IMR-90 (cell line): ENCODE measurements around the gene PRSS53.

Source experiments
- BHLHE40 ChIP-seq: fragments of 150-350 bp; IDR thresholded peaks from 2 replicates; pipeline ENCODE4 v1.6.1; 2016; ENCODE audit warnings: mild to moderate bottlenecking, low read depth, low read length
- USF2 ChIP-seq: fragments of 150-350 bp; IDR thresholded peaks from 2 replicates; pipeline ENCODE4 v1.6.1; 2017; ENCODE audit warnings: mild to moderate bottlenecking, antibody characterized with exemption, low read length, low read depth

DNA sequence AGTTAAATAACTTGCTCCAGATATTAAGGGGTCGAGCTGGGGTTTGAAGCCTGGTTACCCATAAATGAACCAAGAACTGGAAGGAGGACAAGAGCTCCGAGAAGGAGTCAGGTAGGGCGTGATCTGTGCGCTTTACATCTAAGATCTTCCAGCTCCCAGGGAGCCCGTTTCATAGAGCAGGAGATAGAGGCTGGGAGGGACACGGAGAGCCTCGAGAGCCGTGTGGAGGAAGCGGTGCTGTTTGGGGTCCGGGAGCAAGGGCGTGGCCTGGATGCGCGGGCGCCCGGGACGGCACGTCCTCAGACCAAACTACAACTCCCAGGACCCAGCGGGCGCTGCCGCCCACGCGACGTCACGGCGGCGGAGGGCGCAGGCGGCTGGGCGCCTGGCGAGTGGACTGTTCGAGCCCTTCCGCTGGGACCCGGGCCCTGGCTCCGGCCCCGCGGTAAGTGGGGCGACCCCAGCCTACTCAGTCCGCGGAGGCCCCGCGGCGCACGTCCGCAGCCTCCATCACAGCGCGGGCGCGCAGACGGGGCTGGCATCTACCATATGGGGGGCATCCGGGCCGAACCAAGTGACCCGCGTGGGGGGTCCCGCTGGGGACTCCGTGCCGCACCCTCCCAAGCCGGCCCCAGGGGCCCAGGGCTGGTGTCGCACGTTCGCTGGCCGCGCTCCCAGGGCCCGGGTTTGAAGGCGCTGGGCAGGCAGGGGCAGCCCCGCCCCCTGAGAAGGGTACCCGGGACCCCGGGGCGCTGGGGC, 19.5 kb upstream of the PRSS53 start, which contains the start of gene BCKDK:
- TF ChIP-seq USF2 (no peak), BHLHE40 (no peak)
